Measurements from ENCODE around the gene TDRD9.

TDRD9 gene, protein sequence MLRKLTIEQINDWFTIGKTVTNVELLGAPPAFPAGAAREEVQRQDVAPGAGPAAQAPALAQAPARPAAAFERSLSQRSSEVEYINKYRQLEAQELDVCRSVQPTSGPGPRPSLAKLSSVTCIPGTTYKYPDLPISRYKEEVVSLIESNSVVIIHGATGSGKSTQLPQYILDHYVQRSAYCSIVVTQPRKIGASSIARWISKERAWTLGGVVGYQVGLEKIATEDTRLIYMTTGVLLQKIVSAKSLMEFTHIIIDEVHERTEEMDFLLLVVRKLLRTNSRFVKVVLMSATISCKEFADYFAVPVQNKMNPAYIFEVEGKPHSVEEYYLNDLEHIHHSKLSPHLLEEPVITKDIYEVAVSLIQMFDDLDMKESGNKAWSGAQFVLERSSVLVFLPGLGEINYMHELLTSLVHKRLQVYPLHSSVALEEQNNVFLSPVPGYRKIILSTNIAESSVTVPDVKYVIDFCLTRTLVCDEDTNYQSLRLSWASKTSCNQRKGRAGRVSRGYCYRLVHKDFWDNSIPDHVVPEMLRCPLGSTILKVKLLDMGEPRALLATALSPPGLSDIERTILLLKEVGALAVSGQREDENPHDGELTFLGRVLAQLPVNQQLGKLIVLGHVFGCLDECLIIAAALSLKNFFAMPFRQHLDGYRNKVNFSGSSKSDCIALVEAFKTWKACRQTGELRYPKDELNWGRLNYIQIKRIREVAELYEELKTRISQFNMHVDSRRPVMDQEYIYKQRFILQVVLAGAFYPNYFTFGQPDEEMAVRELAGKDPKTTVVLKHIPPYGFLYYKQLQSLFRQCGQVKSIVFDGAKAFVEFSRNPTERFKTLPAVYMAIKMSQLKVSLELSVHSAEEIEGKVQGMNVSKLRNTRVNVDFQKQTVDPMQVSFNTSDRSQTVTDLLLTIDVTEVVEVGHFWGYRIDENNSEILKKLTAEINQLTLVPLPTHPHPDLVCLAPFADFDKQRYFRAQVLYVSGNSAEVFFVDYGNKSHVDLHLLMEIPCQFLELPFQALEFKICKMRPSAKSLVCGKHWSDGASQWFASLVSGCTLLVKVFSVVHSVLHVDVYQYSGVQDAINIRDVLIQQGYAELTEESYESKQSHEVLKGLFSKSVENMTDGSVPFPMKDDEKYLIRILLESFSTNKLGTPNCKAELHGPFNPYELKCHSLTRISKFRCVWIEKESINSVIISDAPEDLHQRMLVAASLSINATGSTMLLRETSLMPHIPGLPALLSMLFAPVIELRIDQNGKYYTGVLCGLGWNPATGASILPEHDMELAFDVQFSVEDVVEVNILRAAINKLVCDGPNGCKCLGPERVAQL (N-terminal part only)

DNA sequence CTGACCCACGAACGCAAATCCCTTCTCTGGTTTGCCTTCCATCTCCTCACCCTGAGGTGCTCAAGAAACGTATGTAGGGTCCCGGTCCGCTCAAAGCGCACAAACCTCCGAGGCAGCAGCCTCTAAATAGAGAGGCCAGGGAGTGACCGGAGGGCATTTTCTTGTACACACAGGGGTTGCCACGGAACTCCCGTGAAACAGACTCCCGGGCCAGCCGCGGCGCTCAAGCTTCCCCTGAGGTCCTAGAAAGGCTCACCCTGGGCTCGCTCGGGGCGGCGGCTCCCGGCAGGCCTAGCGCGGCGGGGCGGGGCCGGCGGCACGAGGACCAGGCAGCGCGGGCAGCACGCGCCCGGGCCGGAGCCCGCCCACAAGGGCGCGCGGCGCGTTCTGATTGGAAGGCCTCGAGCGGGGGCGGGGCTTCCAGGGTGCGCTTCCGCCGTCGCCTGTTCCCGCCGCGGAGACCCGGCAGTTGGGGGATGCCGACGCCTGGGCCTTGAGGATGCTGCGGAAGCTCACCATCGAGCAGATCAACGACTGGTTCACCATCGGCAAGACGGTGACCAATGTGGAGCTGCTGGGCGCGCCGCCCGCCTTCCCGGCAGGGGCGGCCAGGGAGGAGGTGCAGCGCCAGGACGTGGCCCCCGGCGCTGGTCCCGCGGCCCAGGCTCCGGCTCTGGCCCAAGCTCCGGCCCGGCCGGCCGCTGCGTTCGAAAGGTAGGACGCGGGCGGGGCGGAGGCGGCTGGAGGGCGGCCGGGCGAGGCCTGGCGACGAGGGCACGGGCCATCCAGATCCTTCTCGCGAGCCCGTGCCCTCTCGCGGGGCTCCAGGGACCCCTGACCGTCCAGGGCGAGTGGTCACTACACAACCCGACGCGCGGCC, at the start of gene TDRD9:
Gene TDRD9, plus strand, starts transcription at position 446 of the 880 bp plus-strand sequence. Its CDS starts 54 bp downstream, at position 500.
- H3K27ac Mint-ChIP-seq = peak within 1 kb of the TSS; percentile 23
- no peak within 1 kb of the TSS for H3K4me3 Mint-ChIP-seq

DNA sequence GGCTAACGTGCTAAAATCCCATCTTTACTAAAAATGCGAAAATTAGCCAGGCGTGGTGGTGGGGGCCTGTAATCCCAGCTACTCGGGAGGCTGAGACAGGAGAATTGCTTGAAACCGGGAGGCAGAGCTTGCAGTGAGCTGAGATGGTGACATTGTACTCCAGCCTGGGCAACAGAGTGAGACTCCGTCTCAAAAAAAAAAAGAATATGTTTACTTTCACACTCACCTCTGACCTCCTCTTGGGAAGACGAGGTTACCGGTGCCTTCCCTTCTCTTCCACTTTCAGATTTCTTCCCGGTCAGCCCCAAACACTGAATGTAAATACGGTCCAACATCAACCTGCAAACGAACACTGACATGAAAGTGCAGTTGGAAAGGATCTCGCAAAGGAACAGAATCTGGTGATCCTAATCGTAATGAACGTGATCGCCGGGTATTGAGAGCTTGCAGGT, 49.1 kb upstream of the TDRD9 start:
- Mint-ChIP-seq H3K27me3 (no peaks in the 10 kb centered on the region), H3K27ac (peak overlapping the region; percentile 80), H3K36me3 (no peaks in the 10 kb centered on the region), H3K9me3 (no peaks in the 10 kb centered on the region), H3K4me1 (peaks cover 30% of the 10 kb centered on the region), H3K4me3 (peak overlapping the region; percentile 68)

More for the DNA sequence above, at the start of gene TDRD9:
- Mint-ChIP-seq H3K4me1 (no peaks in the 10 kb centered on the region), H3K36me3 (no peaks in the 10 kb centered on the region), H3K9me3 (no peaks in the 10 kb centered on the region), H3K27me3 (peaks cover 4% of the 10 kb centered on the region)

DNA sequence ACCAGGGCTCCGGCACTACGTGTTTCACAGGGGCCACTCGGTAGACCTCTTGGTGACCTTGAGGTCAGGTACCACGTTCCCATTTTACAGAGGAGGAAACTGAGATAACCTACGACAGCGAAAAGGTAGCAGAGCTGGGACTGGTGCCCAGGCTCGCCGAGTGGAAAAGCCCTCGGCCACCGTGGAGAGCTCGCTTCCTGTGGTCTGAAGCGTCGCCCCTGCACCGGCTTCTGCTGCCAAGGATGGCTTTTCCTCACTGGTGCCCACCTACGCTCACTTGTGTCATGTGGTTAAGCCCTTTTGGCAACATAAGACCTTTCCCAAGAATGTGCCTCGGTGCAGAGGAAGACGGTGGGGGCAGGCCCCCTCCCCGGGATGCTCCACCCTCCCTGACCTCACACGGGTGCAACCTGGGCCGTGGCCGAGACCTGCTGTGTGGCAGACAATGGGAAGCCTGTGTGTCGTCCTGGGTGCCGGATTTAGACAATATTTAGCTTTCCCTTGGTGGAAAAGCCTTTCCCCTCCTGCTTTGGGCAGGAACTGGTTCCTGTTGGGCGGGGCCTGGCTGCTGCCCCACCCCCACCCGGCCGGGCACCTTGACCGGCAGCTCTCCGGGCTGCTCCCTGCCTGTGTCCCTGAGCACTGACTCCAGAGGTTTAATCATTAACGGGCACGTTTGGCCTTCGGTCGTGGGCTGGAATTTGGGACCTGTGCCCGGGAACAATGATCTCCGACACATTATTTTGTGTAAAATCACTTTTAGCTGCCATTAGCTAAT, 48.5 kb upstream of the TDRD9 start:
- peaks cover 24% of the 10 kb centered on the region for H3K4me1 Mint-ChIP-seq
- H3K27me3 Mint-ChIP-seq = no peaks in the 10 kb centered on the region
- H3K4me3 Mint-ChIP-seq = peak overlapping the region; percentile 68
- no peaks in the 10 kb centered on the region for H3K36me3 Mint-ChIP-seq
- no peaks in the 10 kb centered on the region for H3K9me3 Mint-ChIP-seq
- H3K27ac Mint-ChIP-seq = peak overlapping the region; percentile 80

DNA sequence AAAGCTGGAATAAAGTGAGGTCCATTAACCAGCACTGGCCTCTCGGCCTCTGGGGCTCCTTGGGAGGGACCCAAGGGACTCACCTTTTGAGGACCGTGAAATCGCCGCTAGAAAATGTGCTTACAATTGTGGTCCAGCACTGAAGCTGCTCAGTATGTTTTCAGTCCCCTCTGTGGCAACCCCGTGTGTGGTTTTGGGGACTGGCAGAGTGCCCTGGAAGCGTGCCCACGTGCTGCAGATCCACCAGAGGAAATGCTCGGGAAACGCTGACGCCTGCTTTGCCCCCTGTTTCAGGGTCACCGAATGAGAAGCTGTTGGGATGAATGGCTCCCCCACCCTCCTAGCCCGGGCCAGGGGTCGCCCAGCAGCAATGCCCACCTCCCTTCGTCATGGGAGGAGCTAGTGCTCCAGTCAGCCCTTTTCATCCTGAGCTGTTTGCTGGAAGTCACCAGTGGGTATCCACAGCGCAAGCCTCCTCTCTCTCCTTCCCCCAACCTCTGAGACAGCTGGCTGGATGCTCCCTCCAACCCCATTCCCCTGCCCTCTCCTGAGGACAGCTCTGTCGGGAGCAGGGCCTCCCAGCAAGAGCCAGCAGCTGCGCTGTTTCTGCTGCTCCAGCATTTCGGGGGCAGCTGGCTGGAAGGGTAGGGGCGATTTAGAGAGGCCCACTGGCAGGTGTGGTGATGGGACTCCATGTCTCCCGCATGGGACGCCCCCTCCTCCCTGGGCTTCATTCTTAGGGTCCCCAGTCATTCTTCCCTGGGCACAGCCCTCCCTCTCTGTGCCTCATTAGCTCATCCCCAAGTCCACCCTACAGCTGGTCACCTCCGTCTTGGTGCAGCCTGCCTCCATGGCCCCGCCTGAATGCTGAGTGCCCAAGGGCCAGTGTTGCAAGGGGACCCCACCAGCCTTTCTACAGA, 47.6 kb upstream of the TDRD9 start:
- peaks cover 19% of the 10 kb centered on the region for H3K4me1 Mint-ChIP-seq
- H3K27me3 Mint-ChIP-seq = no peaks in the 10 kb centered on the region
- H3K4me3 Mint-ChIP-seq = peak overlapping the region; percentile 68
- H3K9me3 Mint-ChIP-seq = no peaks in the 10 kb centered on the region
- no peaks in the 10 kb centered on the region for H3K36me3 Mint-ChIP-seq
- H3K27ac Mint-ChIP-seq = no peak overlapping the region

DNA sequence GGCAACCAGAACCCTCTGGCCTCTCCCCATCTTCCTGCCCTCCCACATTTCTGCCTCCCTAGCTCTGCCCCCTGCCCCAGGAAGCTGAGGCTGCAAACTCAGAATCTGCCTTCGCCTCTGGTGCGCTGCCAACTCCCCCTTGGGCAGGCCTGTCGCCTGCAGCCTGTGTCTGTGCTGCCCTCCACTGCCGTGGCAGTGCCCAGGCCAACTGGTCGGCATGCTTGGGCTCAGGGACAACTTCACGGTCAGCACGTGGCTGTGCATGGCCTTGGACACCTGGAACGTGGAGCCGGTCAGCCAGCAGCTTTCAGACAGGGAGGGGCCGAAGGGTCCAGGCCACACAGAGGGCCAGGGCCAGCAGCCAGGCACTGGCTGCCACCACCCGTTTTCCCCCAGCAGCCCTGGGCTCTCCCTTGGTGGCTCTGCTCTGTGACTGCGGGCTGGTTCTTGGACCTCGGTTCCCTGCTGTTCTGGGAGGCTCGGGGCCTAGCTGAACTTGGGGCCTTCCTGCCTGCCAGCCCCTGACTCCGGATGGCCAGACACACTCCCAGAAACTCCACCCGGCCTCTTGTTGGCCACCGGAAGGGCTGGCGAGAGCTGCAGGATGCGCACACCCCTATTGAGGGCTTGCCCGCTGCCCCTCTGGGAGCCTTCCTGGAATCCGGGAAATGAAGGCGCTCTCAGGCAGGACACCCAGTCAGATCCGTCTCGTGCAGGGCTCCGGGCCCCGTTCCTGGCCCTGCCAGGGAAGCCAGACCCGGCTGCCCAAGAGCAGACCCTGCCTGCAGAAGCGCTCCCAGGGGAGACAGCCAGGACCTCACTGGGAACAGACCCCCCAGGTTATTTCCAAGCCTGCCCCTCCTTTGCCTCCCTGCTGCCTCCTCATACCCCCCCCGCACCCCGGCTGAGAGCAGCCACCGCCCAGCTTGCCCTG, 46.7 kb upstream of the TDRD9 start:
- no peaks in the 10 kb centered on the region for H3K27me3 Mint-ChIP-seq
- no peaks in the 10 kb centered on the region for H3K9me3 Mint-ChIP-seq
- H3K4me1 Mint-ChIP-seq = peaks cover 19% of the 10 kb centered on the region
- H3K4me3 Mint-ChIP-seq = peak overlapping the region; percentile 57
- no peak overlapping the region for H3K27ac Mint-ChIP-seq
- H3K36me3 Mint-ChIP-seq = no peaks in the 10 kb centered on the region

DNA sequence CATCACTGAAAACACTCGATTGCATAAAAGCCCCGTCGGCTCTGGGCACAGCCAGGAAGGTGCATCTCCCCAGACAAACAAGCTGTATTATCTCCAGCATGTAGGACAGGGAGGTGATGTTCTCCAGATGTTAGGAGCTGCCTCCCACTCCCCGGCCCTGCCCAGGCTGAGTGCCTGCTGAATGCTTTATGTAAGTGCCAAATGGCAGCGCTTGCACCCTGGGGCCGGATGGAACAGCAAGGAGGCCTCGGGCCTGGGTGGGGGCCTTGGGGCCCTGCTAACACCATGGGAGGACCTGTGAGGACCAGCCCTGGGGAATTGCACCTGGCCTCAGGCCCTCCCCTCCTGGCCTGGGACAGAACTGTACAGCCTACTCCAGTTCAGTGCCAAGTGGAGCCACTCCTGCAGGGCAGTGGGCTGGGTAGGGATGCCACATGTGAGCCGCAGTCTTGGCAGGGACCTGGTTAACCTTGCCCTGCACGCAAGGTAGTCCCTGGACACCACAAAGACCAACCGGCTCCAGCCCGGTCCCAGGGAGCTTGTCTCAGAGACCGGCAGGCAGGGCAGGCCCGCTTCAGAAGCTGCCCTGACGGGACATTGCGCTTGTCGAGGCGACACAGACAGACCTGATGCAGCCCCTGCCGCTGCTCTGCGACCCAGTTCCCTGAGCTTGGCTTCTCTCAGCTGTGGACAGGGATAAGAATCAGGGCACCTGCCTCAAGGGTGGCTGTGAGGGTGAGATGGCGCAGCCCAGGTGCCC, 45.6 kb upstream of the TDRD9 start:
- Mint-ChIP-seq H3K4me3 (no peak overlapping the region), H3K27me3 (no peaks in the 10 kb centered on the region), H3K9me3 (no peaks in the 10 kb centered on the region), H3K4me1 (peaks cover 19% of the 10 kb centered on the region), H3K27ac (no peak overlapping the region), H3K36me3 (no peaks in the 10 kb centered on the region)

DNA sequence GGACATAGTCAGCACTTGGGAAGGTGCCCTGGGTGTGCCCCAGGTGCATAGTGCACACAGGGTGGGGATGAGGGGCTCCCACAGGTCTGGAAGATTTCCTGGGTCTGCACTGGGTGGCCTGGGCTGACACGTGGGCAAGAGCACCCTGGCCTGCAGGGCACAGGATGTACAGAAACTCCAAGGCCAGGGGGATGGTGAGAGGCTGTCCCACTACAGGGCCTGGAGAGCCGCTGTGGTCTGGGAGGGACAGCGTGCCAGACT, 45.1 kb upstream of the TDRD9 start:
- no peak overlapping the region for H3K4me3 Mint-ChIP-seq
- H3K9me3 Mint-ChIP-seq = no peaks in the 10 kb centered on the region
- H3K4me1 Mint-ChIP-seq = peaks cover 19% of the 10 kb centered on the region
- H3K36me3 Mint-ChIP-seq = no peaks in the 10 kb centered on the region
- H3K27me3 Mint-ChIP-seq = no peaks in the 10 kb centered on the region
- H3K27ac Mint-ChIP-seq = no peak overlapping the region

DNA sequence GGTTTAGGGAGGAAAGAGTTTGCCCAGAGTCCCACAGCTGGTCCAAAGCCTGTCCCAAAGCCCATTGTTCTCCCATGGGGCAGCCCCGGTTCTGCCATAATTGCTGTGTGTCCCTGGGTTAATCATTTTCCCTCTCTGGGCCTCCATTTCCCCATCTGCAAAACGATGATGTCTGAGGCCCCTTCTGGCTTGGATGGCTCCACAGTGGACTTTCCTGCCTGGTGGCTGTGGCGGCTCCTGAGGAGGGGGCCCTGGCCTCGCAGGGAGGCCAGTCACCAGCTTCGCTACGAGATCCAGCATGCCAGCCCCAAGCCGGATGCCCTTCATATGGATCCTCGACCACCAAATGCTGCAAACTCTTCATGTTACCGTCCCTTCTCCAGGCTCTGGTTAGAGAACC, 43.4 kb upstream of the TDRD9 start:
- H3K27ac Mint-ChIP-seq = no peak overlapping the region
- H3K4me3 Mint-ChIP-seq = no peak overlapping the region
- no peaks in the 10 kb centered on the region for H3K9me3 Mint-ChIP-seq
- H3K36me3 Mint-ChIP-seq = no peaks in the 10 kb centered on the region
- H3K27me3 Mint-ChIP-seq = no peaks in the 10 kb centered on the region
- H3K4me1 Mint-ChIP-seq = peaks cover 12% of the 10 kb centered on the region

DNA sequence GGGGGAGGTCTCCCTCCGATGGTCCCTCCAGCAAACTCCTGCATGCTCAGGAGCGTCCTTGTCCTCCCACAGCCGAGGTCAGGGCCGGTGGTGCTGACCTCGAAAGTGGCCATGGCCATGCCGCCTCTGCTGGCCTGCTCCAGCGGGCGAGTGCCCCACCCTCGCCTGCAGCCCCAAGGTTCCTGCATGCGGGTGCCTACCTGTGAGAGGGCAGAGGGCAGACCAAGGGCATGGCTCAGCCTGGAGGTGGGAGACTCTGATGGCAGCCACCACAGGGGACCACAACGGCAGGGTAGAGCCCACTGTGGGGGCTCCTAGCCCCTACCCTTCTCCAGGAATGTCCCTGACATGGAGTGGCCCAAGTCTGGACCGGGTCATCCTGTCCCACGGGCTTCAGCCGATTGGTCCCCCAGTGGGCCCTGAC, 42.7 kb upstream of the TDRD9 start:
- H3K4me1 Mint-ChIP-seq = peaks cover 7% of the 10 kb centered on the region

DNA sequence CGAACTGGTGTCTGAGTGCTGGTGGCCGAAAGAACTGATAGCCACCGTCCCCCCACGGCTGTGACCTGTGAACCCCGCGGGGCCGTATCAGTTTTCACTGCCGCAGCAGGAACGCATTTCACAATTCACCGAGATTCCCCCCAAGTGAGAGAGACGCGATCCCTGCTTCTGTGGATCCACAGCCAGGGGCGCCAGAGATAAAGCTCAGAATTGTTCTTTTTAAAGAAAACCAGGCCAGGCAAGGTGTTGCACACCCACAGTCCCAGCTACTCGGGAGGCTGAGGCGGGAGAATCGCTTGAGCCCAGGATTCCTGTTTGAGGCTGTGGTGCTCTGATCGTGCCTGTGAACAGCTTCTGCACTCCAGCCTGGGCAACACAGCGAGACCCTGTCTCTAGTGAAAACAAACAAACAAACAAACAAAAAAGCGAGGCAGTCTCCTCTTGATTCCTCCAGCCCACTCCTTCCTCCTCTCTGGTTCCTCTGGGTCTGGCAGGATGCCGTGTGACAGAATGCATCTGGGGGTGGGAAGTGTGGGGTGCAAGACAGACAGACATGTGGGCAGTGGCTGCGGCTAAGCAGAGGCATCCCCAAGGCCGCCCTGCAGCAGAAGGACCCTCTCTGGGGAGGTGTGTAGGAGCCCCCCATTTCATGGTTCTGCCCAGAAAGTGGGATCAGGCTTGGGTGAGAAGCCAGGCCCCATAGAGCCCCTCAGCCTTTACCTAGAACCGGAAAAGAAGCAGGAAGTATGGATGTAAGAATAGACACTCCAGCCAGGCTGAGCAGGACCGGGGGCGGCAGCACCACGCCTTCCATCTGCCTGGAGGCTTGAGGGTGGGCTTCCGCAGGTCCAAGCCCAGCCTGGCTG, 41.7 kb upstream of the TDRD9 start:
- Mint-ChIP-seq H3K27ac (no peak overlapping the region), H3K9me3 (no peaks in the 10 kb centered on the region), H3K4me3 (no peak overlapping the region), H3K4me1 (no peaks in the 10 kb centered on the region), H3K27me3 (no peaks in the 10 kb centered on the region), H3K36me3 (no peaks in the 10 kb centered on the region)

More for the DNA sequence above, 42.7 kb upstream of the TDRD9 start:
- H3K27me3 Mint-ChIP-seq = no peaks in the 10 kb centered on the region
- H3K27ac Mint-ChIP-seq = no peak overlapping the region
- H3K4me3 Mint-ChIP-seq = no peak overlapping the region
- H3K36me3 Mint-ChIP-seq = no peaks in the 10 kb centered on the region
- no peaks in the 10 kb centered on the region for H3K9me3 Mint-ChIP-seq

DNA sequence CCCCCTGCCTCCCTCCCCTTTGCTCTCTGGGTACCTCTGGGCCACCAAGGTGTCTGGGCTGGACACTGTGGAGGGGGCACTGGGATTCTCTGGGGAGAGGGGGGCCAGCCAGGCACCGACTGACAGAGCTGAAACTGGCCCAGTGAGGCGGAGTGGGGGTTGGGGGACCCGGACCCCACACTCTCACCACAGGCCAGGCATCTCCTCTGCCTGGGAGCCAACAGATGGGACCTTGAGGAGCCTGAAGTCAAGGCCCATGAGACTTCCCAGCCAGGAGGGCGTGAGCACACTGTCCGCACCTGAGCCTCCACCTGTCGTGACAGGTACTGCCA, 41.1 kb upstream of the TDRD9 start:
- H3K27me3 Mint-ChIP-seq = no peaks in the 10 kb centered on the region
- no peak overlapping the region for H3K27ac Mint-ChIP-seq
- H3K4me1 Mint-ChIP-seq = no peaks in the 10 kb centered on the region

More for the DNA sequence above, 41.1 kb upstream of the TDRD9 start:
- Mint-ChIP-seq H3K4me3 (no peak overlapping the region), H3K9me3 (no peaks in the 10 kb centered on the region), H3K36me3 (no peaks in the 10 kb centered on the region)
